ENCODE measurements around the gene NCOR1. TPM values are rescaled to one million over a fixed set of nuclear protein-coding genes. Genes with fewer than 3 reads are reported as not detected.

The NCOR1 gene
- total RNA-seq, 1 donor from 2014 or later: 75.3 TPM

DNA sequence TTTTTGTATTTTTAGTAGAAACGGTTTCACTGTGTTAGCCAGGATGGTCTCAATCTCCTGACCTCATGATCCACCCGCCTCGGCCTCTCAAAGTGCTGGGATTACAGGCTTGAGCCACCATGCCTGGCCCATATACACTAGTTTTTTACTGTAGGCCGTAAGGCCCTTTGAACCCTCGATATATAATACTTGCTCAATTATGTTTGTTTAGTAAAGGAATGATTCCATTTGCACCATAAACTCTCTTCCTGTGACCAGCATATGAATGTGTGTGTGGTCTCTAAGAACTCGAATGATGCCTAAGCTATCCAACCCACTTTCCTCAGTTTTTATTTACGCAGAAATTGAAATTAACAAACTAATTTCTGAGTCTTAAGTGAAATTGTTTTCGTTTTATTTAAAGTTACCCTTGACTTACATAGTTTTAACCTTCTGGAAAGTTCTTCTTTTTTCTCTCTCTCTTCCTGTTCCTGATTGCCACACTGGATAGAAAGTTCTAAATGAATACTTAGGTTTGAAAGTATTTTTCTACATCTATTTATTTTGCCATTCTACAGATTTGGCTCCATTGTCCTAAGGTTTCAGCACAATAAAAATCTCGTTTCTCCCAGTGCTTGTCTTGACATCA lies 39.6 kb upstream of the NCOR1 start:
- no peak for DNase-seq (ENCODE audit: low read depth)
- TF ChIP-seq, protein P1, sequence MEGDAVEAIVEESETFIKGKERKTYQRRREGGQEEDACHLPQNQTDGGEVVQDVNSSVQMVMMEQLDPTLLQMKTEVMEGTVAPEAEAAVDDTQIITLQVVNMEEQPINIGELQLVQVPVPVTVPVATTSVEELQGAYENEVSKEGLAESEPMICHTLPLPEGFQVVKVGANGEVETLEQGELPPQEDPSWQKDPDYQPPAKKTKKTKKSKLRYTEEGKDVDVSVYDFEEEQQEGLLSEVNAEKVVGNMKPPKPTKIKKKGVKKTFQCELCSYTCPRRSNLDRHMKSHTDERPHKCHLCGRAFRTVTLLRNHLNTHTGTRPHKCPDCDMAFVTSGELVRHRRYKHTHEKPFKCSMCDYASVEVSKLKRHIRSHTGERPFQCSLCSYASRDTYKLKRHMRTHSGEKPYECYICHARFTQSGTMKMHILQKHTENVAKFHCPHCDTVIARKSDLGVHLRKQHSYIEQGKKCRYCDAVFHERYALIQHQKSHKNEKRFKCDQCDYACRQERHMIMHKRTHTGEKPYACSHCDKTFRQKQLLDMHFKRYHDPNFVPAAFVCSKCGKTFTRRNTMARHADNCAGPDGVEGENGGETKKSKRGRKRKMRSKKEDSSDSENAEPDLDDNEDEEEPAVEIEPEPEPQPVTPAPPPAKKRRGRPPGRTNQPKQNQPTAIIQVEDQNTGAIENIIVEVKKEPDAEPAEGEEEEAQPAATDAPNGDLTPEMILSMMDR (IDR thresholded peaks at IDR 0.05; ENCODE audit: insufficient read depth, low read length, severe bottlenecking): no peak
- Histone ChIP-seq H3K36me3 (ENCODE audit: control insufficient read depth, insufficient read depth, low read length) (no peaks in the 10 kb centered on the region), H3K27me3 (ENCODE audit: control insufficient read depth, insufficient read depth, low read length) (no peaks in the 10 kb centered on the region), H3K4me3 (ENCODE audit: low read depth, low read length) (no peak overlapping the region)
- no peak for FAIRE-seq

DNA sequence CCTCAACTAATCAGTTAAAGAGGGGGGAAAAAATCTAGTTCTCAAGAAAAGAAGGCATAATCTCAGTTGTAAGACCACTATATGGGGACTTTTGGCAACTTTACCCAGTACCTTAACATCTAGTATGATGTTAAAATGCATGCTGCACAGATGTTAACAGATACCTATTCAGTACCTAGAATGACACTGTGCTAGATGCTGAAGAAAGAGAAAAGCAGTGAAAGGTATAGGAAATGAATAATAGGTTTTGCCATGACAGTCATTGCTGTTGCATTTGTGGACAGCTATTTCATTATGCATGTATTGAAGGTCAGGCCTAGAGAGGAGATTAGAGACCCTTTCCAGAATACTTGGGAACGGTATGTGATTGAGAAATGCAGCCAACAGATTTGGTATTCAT lies 36.2 kb upstream of the NCOR1 start:
- TF ChIP-seq, protein P1 (IDR thresholded peaks at IDR 0.05; ENCODE audit: insufficient read depth, low read length, severe bottlenecking): no peak

DNA sequence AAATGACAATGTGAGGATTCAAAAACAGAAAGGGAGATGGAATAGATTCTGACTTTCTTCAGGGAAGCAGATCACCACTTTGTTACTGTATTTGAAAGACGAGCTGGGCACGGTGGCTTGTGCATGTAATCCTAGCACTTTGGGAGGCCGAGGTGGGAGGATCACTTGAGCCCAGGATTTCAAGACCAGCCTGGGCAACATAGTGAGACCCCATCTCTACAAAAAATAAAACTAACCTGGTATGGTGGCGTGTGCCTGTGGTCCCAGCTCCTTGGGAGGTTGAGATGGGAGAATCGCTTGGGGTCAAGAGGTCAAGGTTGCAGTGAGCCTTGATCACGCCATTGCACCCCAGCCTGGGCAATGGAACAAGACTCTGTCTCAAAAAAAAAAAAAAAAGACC lies 35.7 kb upstream of the NCOR1 start:
- Histone ChIP-seq H3K27me3 (ENCODE audit: control insufficient read depth, insufficient read depth, low read length) (no peaks in the 10 kb centered on the region), H3K36me3 (ENCODE audit: control insufficient read depth, insufficient read depth, low read length) (no peaks in the 10 kb centered on the region), H3K4me3 (ENCODE audit: low read depth, low read length) (no peak overlapping the region)
- FAIRE-seq (no peak), DNase-seq (ENCODE audit: low read depth) (no peak)
- TF ChIP-seq, protein P1 (IDR thresholded peaks at IDR 0.05; ENCODE audit: insufficient read depth, low read length, severe bottlenecking): no peak

More for the DNA sequence above, 36.2 kb upstream of the NCOR1 start:
- FAIRE-seq: no peak
- Histone ChIP-seq H3K36me3 (ENCODE audit: control insufficient read depth, insufficient read depth, low read length) (no peaks in the 10 kb centered on the region), H3K4me3 (ENCODE audit: low read depth, low read length) (no peak overlapping the region), H3K27me3 (ENCODE audit: control insufficient read depth, insufficient read depth, low read length) (no peaks in the 10 kb centered on the region)
- DNase-seq (ENCODE audit: low read depth): no peak

DNA sequence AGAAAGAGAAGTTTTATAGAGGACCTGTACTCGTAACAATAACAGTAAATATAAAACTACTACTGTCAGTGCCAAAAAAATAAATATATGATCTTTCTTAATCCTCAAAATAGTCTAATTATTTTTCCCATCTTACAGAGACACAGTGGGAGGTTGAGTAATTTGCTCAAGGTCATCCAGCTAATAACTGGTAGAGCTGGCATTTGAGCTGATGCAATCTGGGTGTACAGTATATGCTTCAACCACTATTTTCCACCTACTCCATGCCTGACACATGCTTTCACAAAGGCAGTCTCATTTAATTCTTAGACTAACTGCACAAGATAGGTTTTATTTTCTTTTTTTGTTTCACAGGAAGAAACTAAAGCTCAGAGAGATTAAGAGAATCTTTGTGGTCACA lies 35.3 kb upstream of the NCOR1 start:
- Histone ChIP-seq H3K36me3 (ENCODE audit: control insufficient read depth, insufficient read depth, low read length) (no peaks in the 10 kb centered on the region), H3K4me3 (ENCODE audit: low read depth, low read length) (no peak overlapping the region), H3K27me3 (ENCODE audit: control insufficient read depth, insufficient read depth, low read length) (no peaks in the 10 kb centered on the region)
- peak; percentile 43 for DNase-seq (ENCODE audit: low read depth)
- no peak for FAIRE-seq
- TF ChIP-seq, protein P1 (IDR thresholded peaks at IDR 0.05; ENCODE audit: insufficient read depth, low read length, severe bottlenecking): no peak

DNA sequence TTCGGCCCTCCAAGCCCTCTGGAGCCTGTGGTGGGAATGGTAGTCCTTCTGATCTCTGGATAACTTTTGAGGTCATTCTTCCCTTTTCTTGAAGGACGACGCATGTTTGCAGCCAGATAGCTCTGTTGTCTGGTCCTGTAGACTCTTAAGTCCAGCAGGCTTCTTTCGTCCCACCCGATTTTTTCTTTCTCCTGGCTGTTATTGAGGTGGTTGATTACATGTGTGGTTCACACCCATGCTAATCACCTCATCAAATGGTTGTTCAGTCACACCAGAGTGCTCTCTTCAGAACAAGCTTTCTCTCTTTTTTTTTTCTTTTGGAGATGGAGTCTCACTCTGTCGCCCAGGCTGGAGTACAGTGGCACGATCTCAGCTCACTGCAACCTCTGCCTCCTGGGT lies 32.3 kb upstream of the NCOR1 start:
- no peaks in the 10 kb centered on the region for H3K27me3 ChIP-seq (ENCODE audit: control insufficient read depth, insufficient read depth, low read length)
- TF ChIP-seq, protein P1 (IDR thresholded peaks at IDR 0.05; ENCODE audit: insufficient read depth, low read length, severe bottlenecking): no peak
- FAIRE-seq (no peak), DNase-seq (ENCODE audit: low read depth) (no peak)
- no peaks in the 10 kb centered on the region for H3K36me3 ChIP-seq (ENCODE audit: control insufficient read depth, insufficient read depth, low read length)
- no peak overlapping the region for H3K4me3 ChIP-seq (ENCODE audit: low read depth, low read length)

All from bronchial epithelial cell (primary cell).